AG09319 (cell line): ENCODE results near the gene PARN.

ENCODE experiments used
- DNase-seq: peaks from one replicate; pipeline ENCODE4 v3.0.0-alpha.2; 2010; ENCODE audit warnings: low read depth; ENCODE audit errors: extremely low read depth
- CTCF ChIP-seq: IDR thresholded peaks from 2 replicates; pipeline ENCODE4 v1.5.1; 2011; ENCODE audit warnings: low read depth, mild to moderate bottlenecking, inconsistent platforms, low read length, moderate library complexity

The PARN gene

GRCh38 chr16:14388243-14388642 lies 241.8 kb downstream of the PARN start:
- no peak for DNase-seq
- TF ChIP-seq CTCF = no peak

- no peak for DNase-seq
- TF ChIP-seq CTCF = no peak
Observed at GRCh38 chr16:14386115-14386514, 243.9 kb downstream of the PARN start.
